GM18508 (cell line): ENCODE results near the gene TTC6.

Experiments
- ATAC-seq: cut with Tn5 transposase; IDR thresholded peaks from one replicate; pipeline ENCODE4 v1.9.1; 2021; ENCODE audit warnings: moderate number of reproducible peaks; ENCODE audit not compliant: insufficient read depth, unreplicated experiment

Gene TTC6

DNA sequence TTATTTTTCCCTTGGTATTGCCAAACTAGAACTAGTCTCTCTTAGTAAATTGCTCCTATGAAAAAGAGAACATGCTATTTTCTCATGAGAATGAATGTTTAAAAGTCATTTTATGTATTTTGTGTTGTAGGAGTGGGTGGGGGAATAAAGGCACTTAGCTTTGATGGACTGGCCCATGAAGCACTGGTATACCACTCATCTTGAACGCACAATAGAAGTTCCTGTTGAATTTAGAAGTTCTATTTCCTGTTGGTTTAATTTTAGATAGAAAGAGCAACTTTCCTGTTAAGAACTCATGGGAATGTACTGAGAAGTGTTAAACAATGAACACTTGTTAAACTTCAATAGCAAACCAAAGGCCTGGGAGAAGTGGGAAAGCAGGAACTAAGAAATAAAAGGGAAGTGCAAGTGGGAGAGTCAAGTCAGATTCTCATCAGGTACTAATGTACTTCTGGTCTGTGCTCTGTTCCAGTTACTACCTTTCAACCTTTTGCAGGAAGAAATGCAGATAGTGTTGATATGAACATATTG lies 23.1 kb downstream of the TTC6 start:
- no peak for ATAC-seq

DNA sequence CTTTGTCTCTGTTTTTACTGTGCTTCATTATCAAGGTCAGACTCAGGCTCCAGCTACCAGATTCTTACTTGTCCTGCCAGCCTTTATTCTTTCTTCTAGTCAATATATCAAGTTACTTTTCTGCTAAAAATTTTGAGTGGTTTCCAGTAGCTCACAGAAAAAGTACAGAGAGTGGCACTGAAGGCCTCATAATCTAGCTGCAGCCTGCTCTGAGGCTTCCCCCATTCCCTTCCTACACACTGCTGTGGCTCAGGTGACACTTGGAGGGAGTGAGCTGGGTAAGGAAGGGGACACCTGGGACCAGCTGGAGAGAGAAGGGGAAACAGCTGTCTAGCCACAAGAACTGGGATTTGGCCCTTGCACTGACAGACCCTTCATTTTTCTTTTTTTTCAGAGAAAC lies 25.4 kb downstream of the TTC6 start:
- no peak for ATAC-seq

DNA sequence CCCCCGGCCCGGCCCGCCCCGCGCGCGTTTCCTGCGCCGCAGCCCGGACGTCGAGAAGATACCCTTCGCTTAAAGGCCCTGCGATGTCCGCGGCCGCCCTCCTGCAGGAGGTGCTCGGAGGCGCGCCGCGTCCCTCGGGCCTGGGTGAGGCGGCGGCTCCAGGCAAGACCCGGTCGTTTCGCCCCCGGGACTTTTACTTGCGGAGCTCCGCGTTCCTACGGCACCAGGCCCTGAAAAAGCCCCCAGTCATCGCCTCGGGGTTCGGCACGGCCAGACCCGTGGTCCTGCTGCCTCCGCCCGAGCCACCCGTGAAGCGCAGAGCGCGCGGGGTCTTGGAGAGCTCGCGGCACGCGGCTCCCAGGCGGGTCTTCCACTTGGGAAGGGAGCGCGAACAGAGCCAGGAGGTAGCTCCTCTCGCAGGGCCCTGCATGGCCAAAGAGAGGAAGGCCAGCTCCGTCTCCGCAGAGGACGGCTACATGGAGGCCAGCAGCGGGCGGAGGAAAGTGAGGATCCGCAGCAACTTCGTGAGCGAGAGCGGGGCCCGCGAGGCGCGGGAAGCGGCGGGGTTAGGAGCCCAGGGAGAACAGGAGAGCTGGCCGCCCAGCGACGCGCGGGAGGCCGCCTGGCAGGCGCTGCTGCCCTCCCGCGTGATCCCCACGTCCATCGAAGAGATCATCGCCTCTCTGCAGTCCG lies 26.9 kb downstream of the TTC6 start:
- ATAC-seq = no peak

DNA sequence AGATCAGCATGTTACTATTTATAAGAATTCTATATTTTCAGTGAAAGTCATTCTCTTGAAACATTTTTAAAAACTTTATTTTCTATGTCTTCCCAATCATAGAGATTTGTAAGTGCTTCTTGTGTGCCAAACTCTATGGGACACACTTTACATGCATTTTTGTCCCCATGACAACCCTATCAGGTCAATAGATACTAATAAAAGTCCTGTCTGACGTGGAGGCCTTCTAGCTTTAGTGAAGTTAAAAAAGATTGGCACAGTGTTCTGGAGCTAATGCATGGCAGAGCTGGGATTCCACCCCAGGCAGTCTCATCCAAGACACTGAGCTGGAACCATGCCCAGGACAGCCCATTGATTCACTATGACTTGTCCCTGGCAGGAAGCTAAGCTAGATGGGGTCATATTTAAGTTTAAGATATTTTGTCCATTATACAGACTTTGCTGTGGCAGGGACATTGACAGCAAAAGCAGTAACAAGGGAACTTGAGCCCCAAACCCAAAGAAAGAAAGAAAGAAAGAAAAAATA lies 28.1 kb downstream of the TTC6 start:
- ATAC-seq = no peak

DNA sequence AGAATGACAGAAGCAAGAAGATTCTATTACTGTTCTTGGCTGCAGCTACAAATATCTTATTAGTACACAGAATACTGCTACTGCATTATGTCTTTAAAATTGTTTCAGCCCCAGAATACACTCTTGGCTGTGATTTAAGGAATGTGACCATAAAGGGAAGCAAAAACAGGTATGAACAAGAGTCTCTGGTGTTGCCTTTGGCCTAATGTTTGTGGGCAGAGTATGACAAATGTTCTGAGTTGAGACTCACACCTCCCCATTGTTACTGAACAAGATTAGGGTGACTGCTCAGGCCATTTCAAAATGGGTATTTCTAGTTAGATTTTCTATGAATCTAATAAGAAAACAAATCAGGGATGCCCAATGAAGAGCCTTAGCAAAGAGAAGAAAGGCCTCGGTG lies 28.5 kb downstream of the TTC6 start:
- no peak for ATAC-seq

DNA sequence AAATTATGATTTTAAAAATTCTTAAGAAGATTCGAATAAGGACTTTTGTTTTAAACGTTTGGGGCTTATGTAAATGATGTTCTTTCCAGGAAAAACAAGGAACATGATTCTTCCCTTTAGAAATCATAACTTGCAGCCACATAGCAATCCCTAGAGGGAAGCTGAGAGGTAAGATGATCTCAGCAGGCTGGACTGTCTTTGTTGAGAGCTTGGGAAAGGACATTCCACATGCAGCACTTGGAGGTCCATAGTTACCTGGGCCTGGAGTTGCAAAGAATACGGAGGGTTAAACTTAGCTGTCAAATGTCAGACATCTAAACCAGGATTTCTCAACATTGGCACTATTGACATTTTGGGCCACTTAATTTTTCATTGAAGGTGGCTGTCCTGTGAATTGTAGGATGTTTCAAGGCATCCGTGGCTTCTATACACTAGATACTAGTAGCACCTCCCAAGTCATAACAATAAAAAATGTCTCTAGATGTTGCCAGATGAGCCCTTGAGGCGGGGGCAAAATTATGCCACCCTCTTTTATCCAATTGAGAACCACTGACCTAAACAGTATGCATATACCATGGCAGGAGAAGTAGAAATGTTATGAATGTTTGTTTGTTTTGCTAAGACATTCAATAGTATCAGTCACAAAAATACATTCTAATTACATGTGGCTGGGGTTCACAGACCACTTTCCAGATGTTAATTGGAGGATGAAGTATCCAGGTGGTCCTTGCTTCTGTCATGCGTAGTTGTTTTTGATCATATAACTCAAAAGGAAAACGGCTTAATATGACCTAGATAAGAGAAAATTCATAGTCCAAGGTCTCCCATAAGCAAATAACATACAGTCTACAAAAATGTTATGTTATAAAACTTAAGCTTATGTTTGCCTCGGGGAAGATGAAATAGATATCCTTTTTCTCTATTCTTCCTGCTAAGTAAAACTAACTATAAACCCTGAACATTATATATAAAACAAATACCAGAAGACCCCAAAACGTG lies 30.5 kb downstream of the TTC6 start:
- ATAC-seq = no peak

DNA sequence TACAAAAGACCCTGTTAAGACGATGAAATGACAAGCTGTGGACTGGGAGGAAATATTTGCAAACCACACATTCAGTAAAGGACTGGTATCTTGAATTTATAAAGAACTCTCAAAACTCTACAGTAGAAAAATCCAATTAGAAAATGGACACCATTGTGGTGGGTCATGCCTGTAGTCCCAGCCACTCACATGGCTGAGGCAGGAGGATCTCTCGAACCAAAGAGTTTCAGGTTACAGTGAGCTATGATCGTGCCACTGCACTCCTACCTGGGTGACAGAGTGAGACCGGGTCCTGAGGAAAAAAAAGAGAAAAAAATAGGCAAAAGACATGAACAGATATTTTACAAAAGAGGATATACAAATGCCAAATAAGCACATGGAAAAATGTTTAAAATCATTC lies 41.9 kb downstream of the TTC6 start:
- ATAC-seq = no peak

DNA sequence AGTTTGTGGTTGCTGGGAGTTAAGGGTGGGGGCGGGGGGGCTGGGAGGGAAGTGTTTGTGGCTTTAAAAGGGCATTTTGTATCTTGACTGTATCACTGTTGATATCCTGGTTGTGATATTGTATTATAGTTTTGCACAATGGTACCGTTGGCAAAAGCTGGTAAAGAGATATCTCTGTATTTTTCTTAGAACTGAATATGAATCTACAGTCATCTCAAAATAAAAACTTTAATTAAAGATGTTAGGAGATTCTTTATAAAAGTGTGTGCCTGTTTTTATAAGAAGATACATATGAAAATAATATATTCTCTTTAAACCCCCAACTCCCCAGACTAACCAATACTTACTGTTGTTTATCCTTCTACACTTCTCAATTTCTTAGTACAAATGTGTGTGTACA lies 43.2 kb downstream of the TTC6 start:
- ATAC-seq = no peak

DNA sequence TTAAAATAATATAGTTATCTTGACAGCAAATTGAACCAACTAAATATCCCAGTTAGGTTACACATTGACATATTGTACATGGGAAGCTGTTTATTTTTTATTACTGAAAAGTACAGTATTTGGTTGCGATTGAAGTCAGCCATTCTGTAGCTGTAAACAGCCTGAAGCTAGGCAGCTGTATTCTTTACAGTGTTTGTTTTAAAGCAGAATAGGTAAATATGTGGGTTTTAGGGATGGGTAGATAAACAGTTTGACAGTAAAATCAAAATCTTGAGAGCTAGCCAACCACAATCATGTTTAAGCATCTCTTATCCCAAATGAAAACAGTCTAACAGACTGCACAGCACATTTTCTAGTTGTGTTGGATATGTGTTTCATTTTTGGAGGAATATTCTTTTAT lies 45.7 kb downstream of the TTC6 start:
- ATAC-seq = no peak

DNA sequence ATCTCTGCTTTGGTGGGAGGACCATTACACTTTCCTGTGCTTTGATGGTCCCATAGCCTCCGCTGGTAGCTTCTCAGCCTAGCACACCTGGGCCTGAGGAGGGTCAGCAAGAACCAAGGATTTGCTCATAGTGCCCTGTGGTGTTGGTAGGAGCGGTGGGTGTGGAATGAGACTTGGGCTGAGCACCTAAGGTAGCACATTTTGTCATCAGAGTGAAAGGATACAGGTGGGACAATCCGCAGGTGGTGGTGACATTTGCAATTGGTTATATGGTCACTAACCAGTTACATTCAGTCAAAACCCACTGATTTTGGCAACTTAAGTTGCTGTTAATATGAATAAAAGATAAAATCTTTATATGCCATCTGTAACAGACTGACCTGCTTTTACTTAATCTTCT lies 46.7 kb downstream of the TTC6 start:
- ATAC-seq = no peak

DNA sequence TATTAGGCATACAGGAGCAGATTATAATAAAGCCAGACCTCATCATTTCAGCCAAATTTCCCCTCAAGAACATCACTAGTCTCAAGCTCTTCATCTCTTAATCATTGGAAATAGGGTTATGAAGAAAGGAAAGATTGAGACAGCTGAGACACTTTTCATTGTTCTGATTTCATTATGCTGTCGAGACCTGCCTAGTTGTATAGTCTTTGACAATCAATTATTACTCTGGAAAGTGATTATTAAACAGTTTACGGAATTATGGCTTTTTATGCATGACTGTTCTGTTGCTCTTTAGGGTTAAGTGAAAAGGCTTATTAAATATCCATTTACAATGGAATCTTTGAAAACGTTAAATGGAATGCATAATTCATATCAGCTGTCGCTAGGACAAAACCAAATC lies 48.3 kb downstream of the TTC6 start:
- ATAC-seq = no peak
